B cell (primary cell): ENCODE results near the gene CAGE1.

Experiments
- CTCF ChIP-seq: fragments of 200-600 bp; IDR thresholded peaks from one replicate; pipeline ENCODE4 v1.8.0; 2022; ENCODE audit warnings: antibody characterized with exemption, mild to moderate bottlenecking
- EZH2 ChIP-seq: IDR thresholded peaks from 2 replicates; pipeline ENCODE4 v1.6.1; 2012; ENCODE audit warnings: borderline replicate concordance, low read depth, mild to moderate bottlenecking, moderate library complexity, low read length; ENCODE audit not compliant: insufficient read depth, poor library complexity, severe bottlenecking

GRCh38 chr6:7406743-7407142, 17.2 kb upstream of the CAGE1 start:
- TF ChIP-seq CTCF (no peak), EZH2 (no peak)
